Measurements from ENCODE around the gene GM2A. TPM values are rescaled to one million over a fixed set of nuclear protein-coding genes. Genes with fewer than 3 reads are reported as not detected.

GM2A gene
- total and polyA plus RNA-seq, 2 of the 13 experiments (the other 11 are each of a cell fraction or from before 2014, with no cell fraction given) = 14.6 to 29.6 TPM

DNA sequence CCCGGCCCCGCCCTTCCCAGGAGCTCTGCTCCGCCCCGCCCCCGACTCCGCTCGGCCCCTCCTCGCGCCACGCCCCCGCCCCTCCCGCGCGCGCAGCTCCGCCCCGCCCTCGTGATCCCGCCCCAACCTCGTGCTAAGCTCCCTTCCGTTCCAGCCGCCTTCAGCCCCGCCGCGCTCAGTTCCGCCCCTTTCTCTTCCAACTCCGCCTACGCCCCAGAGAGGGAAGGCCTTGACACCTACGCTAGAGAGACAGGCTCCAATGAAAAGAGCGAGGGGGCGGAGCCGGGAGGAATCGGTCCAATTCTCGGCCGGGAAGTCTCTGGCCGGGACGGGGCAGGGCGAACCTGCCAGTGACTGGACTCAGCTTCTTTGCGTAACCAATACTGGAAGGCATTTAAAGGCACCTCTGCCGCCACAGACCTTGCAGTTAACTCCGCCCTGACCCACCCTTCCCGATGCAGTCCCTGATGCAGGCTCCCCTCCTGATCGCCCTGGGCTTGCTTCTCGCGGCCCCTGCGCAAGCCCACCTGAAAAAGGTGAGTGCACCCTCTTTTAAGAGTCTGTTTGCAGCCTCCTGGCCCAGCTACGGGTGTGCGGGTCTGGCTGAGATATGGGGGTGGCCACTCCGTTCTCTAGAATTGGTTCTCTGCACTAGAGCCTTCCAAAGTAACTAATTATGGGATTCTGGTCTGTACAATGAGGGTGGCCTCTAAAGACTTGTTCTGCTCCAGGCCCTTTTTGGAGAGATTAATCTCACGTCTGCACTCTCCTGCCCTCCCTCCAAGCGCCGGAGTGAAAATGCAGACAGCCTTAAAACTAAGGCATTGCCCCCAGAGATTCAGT is at the start of gene GM2A (continued):
- TF ChIP-seq, protein P1, sequence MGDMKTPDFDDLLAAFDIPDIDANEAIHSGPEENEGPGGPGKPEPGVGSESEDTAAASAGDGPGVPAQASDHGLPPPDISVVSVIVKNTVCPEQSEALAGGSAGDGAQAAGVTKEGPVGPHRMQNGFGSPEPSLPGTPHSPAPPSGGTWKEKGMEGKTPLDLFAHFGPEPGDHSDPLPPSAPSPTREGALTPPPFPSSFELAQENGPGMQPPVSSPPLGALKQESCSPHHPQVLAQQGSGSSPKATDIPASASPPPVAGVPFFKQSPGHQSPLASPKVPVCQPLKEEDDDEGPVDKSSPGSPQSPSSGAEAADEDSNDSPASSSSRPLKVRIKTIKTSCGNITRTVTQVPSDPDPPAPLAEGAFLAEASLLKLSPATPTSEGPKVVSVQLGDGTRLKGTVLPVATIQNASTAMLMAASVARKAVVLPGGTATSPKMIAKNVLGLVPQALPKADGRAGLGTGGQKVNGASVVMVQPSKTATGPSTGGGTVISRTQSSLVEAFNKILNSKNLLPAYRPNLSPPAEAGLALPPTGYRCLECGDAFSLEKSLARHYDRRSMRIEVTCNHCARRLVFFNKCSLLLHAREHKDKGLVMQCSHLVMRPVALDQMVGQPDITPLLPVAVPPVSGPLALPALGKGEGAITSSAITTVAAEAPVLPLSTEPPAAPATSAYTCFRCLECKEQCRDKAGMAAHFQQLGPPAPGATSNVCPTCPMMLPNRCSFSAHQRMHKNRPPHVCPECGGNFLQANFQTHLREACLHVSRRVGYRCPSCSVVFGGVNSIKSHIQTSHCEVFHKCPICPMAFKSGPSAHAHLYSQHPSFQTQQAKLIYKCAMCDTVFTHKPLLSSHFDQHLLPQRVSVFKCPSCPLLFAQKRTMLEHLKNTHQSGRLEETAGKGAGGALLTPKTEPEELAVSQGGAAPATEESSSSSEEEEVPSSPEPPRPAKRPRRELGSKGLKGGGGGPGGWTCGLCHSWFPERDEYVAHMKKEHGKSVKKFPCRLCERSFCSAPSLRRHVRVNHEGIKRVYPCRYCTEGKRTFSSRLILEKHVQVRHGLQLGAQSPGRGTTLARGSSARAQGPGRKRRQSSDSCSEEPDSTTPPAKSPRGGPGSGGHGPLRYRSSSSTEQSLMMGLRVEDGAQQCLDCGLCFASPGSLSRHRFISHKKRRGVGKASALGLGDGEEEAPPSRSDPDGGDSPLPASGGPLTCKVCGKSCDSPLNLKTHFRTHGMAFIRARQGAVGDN (CRISPR knock-in tag; IDR thresholded peaks at IDR 0.05) = peak; percentile 66
- TF ChIP-seq, protein P2, sequence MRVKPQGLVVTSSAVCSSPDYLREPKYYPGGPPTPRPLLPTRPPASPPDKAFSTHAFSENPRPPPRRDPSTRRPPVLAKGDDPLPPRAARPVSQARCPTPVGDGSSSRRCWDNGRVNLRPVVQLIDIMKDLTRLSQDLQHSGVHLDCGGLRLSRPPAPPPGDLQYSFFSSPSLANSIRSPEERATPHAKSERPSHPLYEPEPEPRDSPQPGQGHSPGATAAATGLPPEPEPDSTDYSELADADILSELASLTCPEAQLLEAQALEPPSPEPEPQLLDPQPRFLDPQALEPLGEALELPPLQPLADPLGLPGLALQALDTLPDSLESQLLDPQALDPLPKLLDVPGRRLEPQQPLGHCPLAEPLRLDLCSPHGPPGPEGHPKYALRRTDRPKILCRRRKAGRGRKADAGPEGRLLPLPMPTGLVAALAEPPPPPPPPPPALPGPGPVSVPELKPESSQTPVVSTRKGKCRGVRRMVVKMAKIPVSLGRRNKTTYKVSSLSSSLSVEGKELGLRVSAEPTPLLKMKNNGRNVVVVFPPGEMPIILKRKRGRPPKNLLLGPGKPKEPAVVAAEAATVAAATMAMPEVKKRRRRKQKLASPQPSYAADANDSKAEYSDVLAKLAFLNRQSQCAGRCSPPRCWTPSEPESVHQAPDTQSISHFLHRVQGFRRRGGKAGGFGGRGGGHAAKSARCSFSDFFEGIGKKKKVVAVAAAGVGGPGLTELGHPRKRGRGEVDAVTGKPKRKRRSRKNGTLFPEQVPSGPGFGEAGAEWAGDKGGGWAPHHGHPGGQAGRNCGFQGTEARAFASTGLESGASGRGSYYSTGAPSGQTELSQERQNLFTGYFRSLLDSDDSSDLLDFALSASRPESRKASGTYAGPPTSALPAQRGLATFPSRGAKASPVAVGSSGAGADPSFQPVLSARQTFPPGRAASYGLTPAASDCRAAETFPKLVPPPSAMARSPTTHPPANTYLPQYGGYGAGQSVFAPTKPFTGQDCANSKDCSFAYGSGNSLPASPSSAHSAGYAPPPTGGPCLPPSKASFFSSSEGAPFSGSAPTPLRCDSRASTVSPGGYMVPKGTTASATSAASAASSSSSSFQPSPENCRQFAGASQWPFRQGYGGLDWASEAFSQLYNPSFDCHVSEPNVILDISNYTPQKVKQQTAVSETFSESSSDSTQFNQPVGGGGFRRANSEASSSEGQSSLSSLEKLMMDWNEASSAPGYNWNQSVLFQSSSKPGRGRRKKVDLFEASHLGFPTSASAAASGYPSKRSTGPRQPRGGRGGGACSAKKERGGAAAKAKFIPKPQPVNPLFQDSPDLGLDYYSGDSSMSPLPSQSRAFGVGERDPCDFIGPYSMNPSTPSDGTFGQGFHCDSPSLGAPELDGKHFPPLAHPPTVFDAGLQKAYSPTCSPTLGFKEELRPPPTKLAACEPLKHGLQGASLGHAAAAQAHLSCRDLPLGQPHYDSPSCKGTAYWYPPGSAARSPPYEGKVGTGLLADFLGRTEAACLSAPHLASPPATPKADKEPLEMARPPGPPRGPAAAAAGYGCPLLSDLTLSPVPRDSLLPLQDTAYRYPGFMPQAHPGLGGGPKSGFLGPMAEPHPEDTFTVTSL (CRISPR knock-in tag; IDR thresholded peaks at IDR 0.05; ENCODE audit: borderline replicate concordance) = no peak
- TF ChIP-seq MXI1 (IDR thresholded peaks at IDR 0.05; ENCODE audit: borderline replicate concordance, low read depth, low read length) = peak; percentile 45; the same call in 1 of the 3 replicates
- no peak for TF ChIP-seq ZSCAN12 (CRISPR knock-in tag; IDR thresholded peaks at IDR 0.05)
- TF ChIP-seq, protein P3, sequence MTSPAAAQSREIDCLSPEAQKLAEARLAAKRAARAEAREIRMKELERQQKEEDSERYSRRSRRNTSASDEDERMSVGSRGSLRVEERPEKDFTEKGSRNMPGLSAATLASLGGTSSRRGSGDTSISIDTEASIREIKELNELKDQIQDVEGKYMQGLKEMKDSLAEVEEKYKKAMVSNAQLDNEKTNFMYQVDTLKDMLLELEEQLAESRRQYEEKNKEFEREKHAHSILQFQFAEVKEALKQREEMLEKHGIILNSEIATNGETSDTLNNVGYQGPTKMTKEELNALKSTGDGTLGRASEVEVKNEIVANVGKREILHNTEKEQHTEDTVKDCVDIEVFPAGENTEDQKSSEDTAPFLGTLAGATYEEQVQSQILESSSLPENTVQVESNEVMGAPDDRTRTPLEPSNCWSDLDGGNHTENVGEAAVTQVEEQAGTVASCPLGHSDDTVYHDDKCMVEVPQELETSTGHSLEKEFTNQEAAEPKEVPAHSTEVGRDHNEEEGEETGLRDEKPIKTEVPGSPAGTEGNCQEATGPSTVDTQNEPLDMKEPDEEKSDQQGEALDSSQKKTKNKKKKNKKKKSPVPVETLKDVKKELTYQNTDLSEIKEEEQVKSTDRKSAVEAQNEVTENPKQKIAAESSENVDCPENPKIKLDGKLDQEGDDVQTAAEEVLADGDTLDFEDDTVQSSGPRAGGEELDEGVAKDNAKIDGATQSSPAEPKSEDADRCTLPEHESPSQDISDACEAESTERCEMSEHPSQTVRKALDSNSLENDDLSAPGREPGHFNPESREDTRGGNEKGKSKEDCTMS (CRISPR knock-in tag; conservative IDR thresholded peaks at IDR 0.05) = no peak
- TF ChIP-seq, protein P4, sequence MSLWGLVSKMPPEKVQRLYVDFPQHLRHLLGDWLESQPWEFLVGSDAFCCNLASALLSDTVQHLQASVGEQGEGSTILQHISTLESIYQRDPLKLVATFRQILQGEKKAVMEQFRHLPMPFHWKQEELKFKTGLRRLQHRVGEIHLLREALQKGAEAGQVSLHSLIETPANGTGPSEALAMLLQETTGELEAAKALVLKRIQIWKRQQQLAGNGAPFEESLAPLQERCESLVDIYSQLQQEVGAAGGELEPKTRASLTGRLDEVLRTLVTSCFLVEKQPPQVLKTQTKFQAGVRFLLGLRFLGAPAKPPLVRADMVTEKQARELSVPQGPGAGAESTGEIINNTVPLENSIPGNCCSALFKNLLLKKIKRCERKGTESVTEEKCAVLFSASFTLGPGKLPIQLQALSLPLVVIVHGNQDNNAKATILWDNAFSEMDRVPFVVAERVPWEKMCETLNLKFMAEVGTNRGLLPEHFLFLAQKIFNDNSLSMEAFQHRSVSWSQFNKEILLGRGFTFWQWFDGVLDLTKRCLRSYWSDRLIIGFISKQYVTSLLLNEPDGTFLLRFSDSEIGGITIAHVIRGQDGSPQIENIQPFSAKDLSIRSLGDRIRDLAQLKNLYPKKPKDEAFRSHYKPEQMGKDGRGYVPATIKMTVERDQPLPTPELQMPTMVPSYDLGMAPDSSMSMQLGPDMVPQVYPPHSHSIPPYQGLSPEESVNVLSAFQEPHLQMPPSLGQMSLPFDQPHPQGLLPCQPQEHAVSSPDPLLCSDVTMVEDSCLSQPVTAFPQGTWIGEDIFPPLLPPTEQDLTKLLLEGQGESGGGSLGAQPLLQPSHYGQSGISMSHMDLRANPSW (CRISPR knock-in tag; IDR thresholded peaks at IDR 0.05; ENCODE audit: borderline replicate concordance) = no peak
- TF ChIP-seq ZNF883 (CRISPR knock-in tag; IDR thresholded peaks at IDR 0.05; ENCODE audit: not compliant biosample characterization) = peak; percentile 14
- no peak for TF ChIP-seq ZNF562 (CRISPR knock-in tag; IDR thresholded peaks at IDR 0.05; ENCODE audit: borderline replicate concordance)
- TF ChIP-seq ZNF563 (CRISPR knock-in tag; IDR thresholded peaks at IDR 0.05) = 0 out of 2 replicates have a peak, but pooled peaks have one; percentile 28
- no peak for TF ChIP-seq ZNF557 (CRISPR knock-in tag; IDR thresholded peaks at IDR 0.05)
- TF ChIP-seq POGZ (CRISPR knock-in tag; IDR thresholded peaks at IDR 0.05) = peak; percentile 69
- TF ChIP-seq ZNF83 (CRISPR knock-in tag; IDR thresholded peaks at IDR 0.05; ENCODE audit: borderline replicate concordance) = no peak
